Smooth muscle cell of the coronary artery (primary cell): Measurements from ENCODE around the gene MON2. TPM values are rescaled to one million over a fixed set of nuclear protein-coding genes. Genes with fewer than 3 reads are reported as not detected.

Source experiments
- total RNA-seq: library from RNA; depleted of rRNA; stranded (reverse); fragments of >200 nt; gene quantifications from 2 replicates; pipeline ENCODE4 v1.2.3, GENCODE V29; 2014; ENCODE audit warnings: low replicate concordance

MON2 gene
- total RNA-seq: 23.6 and 32.2 TPM in 2 replicates

GRCh38 chr12:62466594-62467491 lies at the start of gene MON2:
MON2 (plus strand) TSS chr12:62466826; CDS start chr12:62467208, 382 bp downstream.

Other genes starting within 250 kb of the MON2 start
- 59.0 and 65.1 TPM in 2 replicates for gene USP15, start 206.4 kb upstream of the MON2 start, total RNA-seq